Astrocyte (in vitro differentiated cells and primary cell): ENCODE data around the gene TMEM106B.

Experiments used
- CTCF ChIP-seq: IDR thresholded peaks from 2 replicates; pipeline ENCODE4 v1.5.1; 2011; ENCODE audit warnings: low read depth, mild to moderate bottlenecking, inconsistent platforms, low read length, moderate library complexity; ENCODE audit not compliant: insufficient read depth
- EZH2 ChIP-seq: IDR thresholded peaks from 2 replicates; pipeline ENCODE4 v1.6.1; 2012; ENCODE audit warnings: mild to moderate bottlenecking, low read length, inconsistent platforms; ENCODE audit not compliant: insufficient read depth

DNA sequence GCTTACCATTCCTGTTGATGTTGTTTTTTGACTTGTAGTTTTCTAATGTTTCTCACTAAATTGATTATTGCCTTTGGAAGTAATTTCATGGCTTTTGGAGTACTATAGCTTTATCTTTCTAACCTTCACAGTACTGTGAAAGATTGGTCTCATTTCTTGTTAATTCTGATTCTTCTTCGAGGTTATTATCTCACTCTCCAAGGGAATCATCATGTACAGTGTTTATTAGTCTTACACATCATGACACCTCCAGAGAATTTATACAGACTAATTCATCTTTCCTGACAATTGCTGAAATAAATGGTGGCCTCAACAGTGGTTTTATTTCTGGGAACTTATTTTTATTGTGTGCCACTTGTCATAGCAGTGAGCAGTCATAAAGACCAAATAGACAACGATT, 37.4 kb upstream of the TMEM106B start:
- TF ChIP-seq CTCF (no peak), EZH2 (no peak)
